H1 (cell line): Measurements from ENCODE around the gene CASKIN2. TPM values are rescaled to one million over a fixed set of nuclear protein-coding genes. Genes with fewer than 3 reads are reported as not detected.

ENCODE experiments used
- CTCF ChIA-PET: fragments of 300-600 bp; sonication (Branson Sonifier 250); formaldehyde crosslinking; loops from one replicate; lab custom pipeline; 2021; ENCODE audit not compliant: partially characterized antibody; lab: Charles Lee
- POLR2A ChIA-PET: fragments of 300-600 bp; sonication (Branson Sonifier 250); formaldehyde crosslinking; loops from one replicate; lab custom pipeline; 2021; ENCODE audit warnings: inconsistent platforms; ENCODE audit not compliant: partially characterized antibody; lab: Charles Lee
- DNase-seq, 2 experiments: peaks; one replicate each; pipeline versions ENCODE4 v3.0.0 to v3.0.0-alpha.2; 2010 to 2022; ENCODE audit warnings: low spot score in 2 of 2, low read depth in 1 of 2, mixed read lengths in 1 of 2
- FAIRE-seq: peaks from 2 replicates; lab custom pipeline; 2011; peaks lifted over from hg19 to GRCh38; lab: Jason Lieb, UNC
- H2AFZ ChIP-seq: 2 replicates; pipeline ENCODE4 v1.8.1; 2012; ENCODE audit warnings: low read length, inconsistent platforms
- H2AK5ac ChIP-seq: 2 replicates; pipeline ENCODE4 v1.6.1; 2013; ENCODE audit warnings: low read depth, low read length
- H2BK120ac ChIP-seq: replicated peaks from 2 replicates; pipeline ENCODE3; 2013; ENCODE audit warnings: low read depth, low read length, inconsistent platforms
- H2BK12ac ChIP-seq: 2 replicates; pipeline ENCODE4 v1.6.1; 2013; ENCODE audit warnings: low read depth, low read length
- H2BK15ac ChIP-seq: 2 replicates; pipeline ENCODE4 v1.6.1; 2013; ENCODE audit warnings: low read length
- H2BK20ac ChIP-seq: 2 replicates; pipeline ENCODE4 v1.6.1; 2013; ENCODE audit warnings: low read length
- H2BK5ac ChIP-seq: 2 replicates; pipeline ENCODE4 v1.6.1; 2013; ENCODE audit warnings: low read depth, low read length
- H3K14ac ChIP-seq: 2 replicates; pipeline ENCODE4 v1.6.1; 2013; ENCODE audit warnings: inconsistent platforms; ENCODE audit not compliant: insufficient read length
- H3K18ac ChIP-seq: 2 replicates; pipeline ENCODE4 v1.6.1; 2013; ENCODE audit warnings: low read length; ENCODE audit errors: extremely low read depth
- H3K23ac ChIP-seq: 2 replicates; pipeline ENCODE4 v1.6.1; 2013; ENCODE audit warnings: inconsistent platforms; ENCODE audit not compliant: insufficient read length
- H3K23me2 ChIP-seq: 2 replicates; pipeline ENCODE4 v1.6.1; 2013; ENCODE audit warnings: low read depth, low read length
- H3K27ac ChIP-seq: 2 replicates; pipeline ENCODE4 v1.6.1; 2011; ENCODE audit warnings: low read depth, low read length, inconsistent platforms
- H3K27me3 ChIP-seq, 4 experiments: replicated peaks in 1 of 4; 1 replicate in 1 of 4; 2 replicates in 3 of 4; pipeline versions ENCODE4 v1.6.1 to v1.8.1; 2011 to 2013; ENCODE audit warnings: low read length in 3 of 4, mild to moderate bottlenecking in 3 of 4, inconsistent platforms in 2 of 4, mixed read lengths in 2 of 4, moderate library complexity in 1 of 4; ENCODE audit not compliant: control insufficient read depth in 3 of 4, insufficient read depth in 3 of 4; ENCODE audit errors: extremely low read depth in 1 of 4
- H3K36me3 ChIP-seq, 4 experiments: 2 replicates each; pipeline versions ENCODE4 v1.6.1 to v1.8.1; 2011 to 2013; ENCODE audit warnings: mild to moderate bottlenecking in 4 of 4, low read length in 3 of 4, moderate library complexity in 2 of 4, control low read depth in 1 of 4, inconsistent platforms in 1 of 4; ENCODE audit not compliant: insufficient read depth in 4 of 4, control insufficient read depth in 2 of 4
- H3K4ac ChIP-seq: replicated peaks from 2 replicates; pipeline ENCODE3; 2013; ENCODE audit warnings: low read length, low read depth, mixed read lengths, inconsistent platforms; ENCODE audit not compliant: insufficient read length
- H3K4me1 ChIP-seq, 4 experiments: replicated peaks in 1 of 4; 1 replicate in 1 of 4; 2 replicates in 3 of 4; pipeline versions ENCODE4 v1.6.1 to v1.8.1; 2011 to 2013; ENCODE audit warnings: low read length in 3 of 4, inconsistent platforms in 2 of 4, mixed read lengths in 1 of 4; ENCODE audit not compliant: insufficient read depth in 4 of 4, control insufficient read depth in 3 of 4
- H3K4me2 ChIP-seq, 2 experiments: 2 replicates each; pipeline versions ENCODE4 v1.6.1 to v1.8.1; 2011 to 2013; ENCODE audit warnings: low read depth in 2 of 2, low read length in 2 of 2, control low read depth in 1 of 2, inconsistent platforms in 1 of 2, mild to moderate bottlenecking in 1 of 2; ENCODE audit not compliant: insufficient read depth in 1 of 2
- H3K4me3 ChIP-seq, 4 experiments: fragments of 200-600, 300-600 bp in 1 of 4; sonication (generic), shearing (Covaris generic), sonication (Bioruptor Twin) in 1 of 4; 2 replicates each; pipeline versions ENCODE4 v1.5.1 to v1.8.1; 2011 to 2016; ENCODE audit warnings: low read length in 4 of 4, low read depth in 3 of 4, control low read depth in 2 of 4, inconsistent platforms in 2 of 4, mild to moderate bottlenecking in 2 of 4, mixed read lengths in 1 of 4, moderate library complexity in 1 of 4; ENCODE audit not compliant: insufficient read depth in 2 of 4; ENCODE audit errors: extremely low read depth in 1 of 4
- H3K56ac ChIP-seq: replicated peaks from 2 replicates; pipeline ENCODE3; 2013; ENCODE audit warnings: low read depth, mild to moderate bottlenecking, mixed read lengths, low read length, inconsistent platforms; ENCODE audit not compliant: insufficient read length
- H3K79me1 ChIP-seq: 2 replicates; pipeline ENCODE4 v1.6.1; 2013; ENCODE audit warnings: low read depth, low read length, control low read depth
- H3K79me2 ChIP-seq, 2 experiments: 2 replicates each; pipeline versions ENCODE4 v1.6.1 to v1.8.1; 2012 to 2013; ENCODE audit warnings: low read length in 2 of 2, mild to moderate bottlenecking in 2 of 2, inconsistent platforms in 1 of 2; ENCODE audit not compliant: insufficient read depth in 2 of 2, control insufficient read depth in 1 of 2
- H3K9ac ChIP-seq, 4 experiments: replicated peaks in 1 of 4; 1 replicate in 1 of 4; 2 replicates in 3 of 4; pipeline versions ENCODE4 v1.6.1 to v1.8.1; 2011 to 2013; ENCODE audit warnings: low read depth in 3 of 4, low read length in 3 of 4, control low read depth in 2 of 4, mild to moderate bottlenecking in 2 of 4, moderate library complexity in 2 of 4, inconsistent platforms in 1 of 4; ENCODE audit errors: extremely low read depth in 1 of 4
- H3K9me3 ChIP-seq, 2 experiments: 2 replicates each; pipeline versions ENCODE4 v1.6.1 to v1.8.1; 2012 to 2013; ENCODE audit warnings: mild to moderate bottlenecking in 2 of 2, moderate library complexity in 2 of 2, control low read depth in 1 of 2, inconsistent platforms in 1 of 2, low read depth in 1 of 2, low read length in 1 of 2, mixed read lengths in 1 of 2; ENCODE audit not compliant: insufficient read depth in 2 of 2
- H4K20me1 ChIP-seq, 2 experiments: replicated peaks in 1 of 2; 2 replicates each; pipeline versions ENCODE3 to v1.8.1; 2011 to 2013; ENCODE audit warnings: inconsistent platforms in 2 of 2, low read length in 2 of 2, mild to moderate bottlenecking in 1 of 2; ENCODE audit not compliant: insufficient read depth in 2 of 2, control insufficient read depth in 1 of 2
- H4K5ac ChIP-seq: 2 replicates; pipeline ENCODE4 v1.6.1; 2013; ENCODE audit warnings: low read length, low read depth, mixed read lengths, inconsistent platforms; ENCODE audit not compliant: insufficient read length
- H4K8ac ChIP-seq: 2 replicates; pipeline ENCODE4 v1.8.0; 2013; ENCODE audit warnings: mild to moderate bottlenecking, moderate library complexity, low read length, inconsistent platforms; ENCODE audit not compliant: insufficient read depth; ENCODE audit errors: extremely low read depth
- H4K91ac ChIP-seq: replicated peaks from 2 replicates; pipeline ENCODE3; 2013; ENCODE audit warnings: low read length, mixed read lengths, inconsistent platforms; ENCODE audit not compliant: insufficient read length
- BCL11A ChIP-seq, 2 experiments: IDR thresholded peaks; one replicate each; pipeline ENCODE4 v1.6.1; 2011; ENCODE audit warnings: low read depth in 2 of 2, low read length in 2 of 2, mild to moderate bottlenecking in 2 of 2
- CTCF ChIP-seq, 3 experiments: IDR thresholded peaks; 1 replicate in 2 of 3; 2 replicates in 1 of 3; pipeline versions ENCODE4 v1.5.1 to v1.6.1; 2011; ENCODE audit warnings: low read length in 3 of 3, mild to moderate bottlenecking in 3 of 3, inconsistent platforms in 2 of 3, low read depth in 1 of 3, moderate library complexity in 1 of 3; ENCODE audit not compliant: insufficient read depth in 1 of 3; ENCODE audit errors: control extremely low read depth in 1 of 3
- GTF2F1 ChIP-seq: IDR thresholded peaks from 2 replicates; pipeline ENCODE4 v1.6.1; 2012; ENCODE audit warnings: low read depth, low read length, improper control_type of control experiment, borderline replicate concordance
- NANOG ChIP-seq: IDR thresholded peaks from 2 replicates; pipeline ENCODE4 v1.6.1; 2011; ENCODE audit warnings: low read length, low read depth, mild to moderate bottlenecking, inconsistent platforms; ENCODE audit not compliant: insufficient read depth, poor library complexity, severe bottlenecking
- SIRT6 ChIP-seq: IDR thresholded peaks from one replicate; pipeline ENCODE4 v1.7.1; 2012; ENCODE audit warnings: low read length, inconsistent platforms
- SP2 ChIP-seq: IDR thresholded peaks from 2 replicates; pipeline ENCODE4 v1.6.1; 2012; ENCODE audit warnings: mild to moderate bottlenecking, low read length, inconsistent platforms
- TAF7 ChIP-seq: optimal IDR thresholded peaks from 2 replicates; pipeline ENCODE3; 2011; ENCODE audit warnings: low read depth, mild to moderate bottlenecking, inconsistent platforms, low read length, moderate library complexity, borderline replicate concordance
- WGBS, 2 experiments: shearing (Covaris generic) in 1 of 2; methylation state at CpG; one replicate each; pipeline versions ENCODE4 v1.1.6 to v1.1.7; 2013 to 2015; ENCODE audit warnings: low lambda C conversion rate in 2 of 2, mixed read lengths in 2 of 2, inconsistent platforms in 1 of 2, low coverage in 1 of 2, missing lambda C conversion rate in 1 of 2; ENCODE audit not compliant: insufficient replicate concordance in 2 of 2, insufficient coverage in 1 of 2, insufficient read length in 1 of 2; ENCODE audit errors: extremely low coverage in 1 of 2, missing lambda C conversion rate in 1 of 2; 5-methylcytosine and 5-hydroxymethylcytosine counted together
- polyA plus RNA-seq, 7 experiments: library from polyadenylated mRNA; depleted of rRNA in 3 of 7; stranded (reverse) in 5 of 7; unstranded in 2 of 7; fragments of >200 nt in 5 of 7; fragments of 200-250 nt in 2 of 7; gene quantifications; 1 replicate in 5 of 7; 2 replicates in 1 of 7; 4 replicates in 1 of 7; pipeline versions ENCODE4 v1.2.1 to v1.2.3, GENCODE V29; 2011 to 2013; ENCODE audit warnings: missing spikeins in 2 of 7, mixed read lengths in 2 of 7
- total RNA-seq: library from RNA; stranded (reverse); fragmentation: NEBNext Ultra II Directional; extraction: Animal tissue kit (Norgen Biotek cat#: 25700); gene quantifications from 2 replicates; pipeline ENCODE4 v1.2.1, GENCODE V29; 2021
- TF ChIP-seq, protein P1 (sequence below): IDR thresholded peaks from 2 replicates; pipeline ENCODE4 v1.6.1; 2012; ENCODE audit warnings: low read length, inconsistent platforms

The CASKIN2 gene
- total and polyA plus RNA-seq, 2 of the 8 experiments (the other 6 are each of a cell fraction or from before 2014, with no cell fraction given), result 6.7 to 32.3 TPM

DNA sequence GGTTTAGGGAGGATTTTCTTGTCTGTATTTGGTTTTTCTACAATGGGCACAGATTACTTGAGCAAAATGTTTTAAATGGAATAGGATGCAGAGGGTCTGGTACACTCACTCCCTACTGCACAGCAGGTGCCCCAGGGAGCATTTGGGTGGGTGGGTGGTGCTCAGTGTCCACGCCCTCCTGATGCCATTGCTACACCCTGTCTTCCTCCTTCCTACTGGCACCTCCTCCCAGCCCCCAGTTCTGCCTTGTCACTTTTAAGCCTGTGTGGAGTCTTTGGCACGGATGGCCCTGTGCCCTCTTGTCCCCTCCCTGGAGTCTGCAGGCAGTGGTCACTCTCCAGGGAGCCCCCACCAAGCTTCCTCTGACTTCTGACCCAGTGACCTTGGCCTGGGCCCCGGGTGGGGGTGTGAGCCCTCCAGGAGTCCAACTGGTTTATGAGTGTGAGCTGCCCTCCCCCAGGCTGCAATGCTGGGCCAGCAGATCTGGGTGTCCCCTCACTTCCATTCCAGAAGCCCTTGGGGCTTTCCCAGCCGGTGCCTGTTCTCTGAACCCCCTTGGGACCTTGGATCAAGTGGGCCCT, 25.7 kb upstream of the CASKIN2 start:
- no peak overlapping the region for H3K4ac ChIP-seq
- no peak overlapping the region for H4K5ac ChIP-seq
- H3K56ac ChIP-seq, result no peak overlapping the region
- ChIA-PET CTCF (interaction anchor here (1.4 to 4.5 kb wide), 2 partner anchors 12 to 23 kb away, joined by 4 to 27 read pairs; no protein-coding TSS in a partner anchor), POLR2A (no interaction called here)
- no peaks in the 10 kb centered on the region; a peak in 1 of 4 replicates for H3K79me2 ChIP-seq
- FAIRE-seq (no peak), DNase-seq (no peak)
- H3K4me1 ChIP-seq, result peaks cover 0 to 12% (median 0%) of the 10 kb centered on the region in 4 experiments; a peak in 5 of 7 replicates
- H3K9ac ChIP-seq, result no peak overlapping the region
- H4K91ac ChIP-seq, result no peak overlapping the region
- no peaks in the 10 kb centered on the region for H3K9me3 ChIP-seq
- no peak overlapping the region for H3K14ac ChIP-seq
- no peak overlapping the region for H2BK12ac ChIP-seq
- H2AFZ ChIP-seq, result no peak overlapping the region
- H3K4me2 ChIP-seq, result no peak overlapping the region
- H4K20me1 ChIP-seq, result peaks cover 0 to 5% of the 10 kb centered on the region in 2 experiments
- no peak overlapping the region for H3K23ac ChIP-seq
- no peak overlapping the region for H2BK20ac ChIP-seq
- H3K4me3 ChIP-seq, result no peak overlapping the region
- no peak overlapping the region for H3K18ac ChIP-seq
- 0 out of 2 replicates have a peak overlapping the region, but pooled peaks have one; percentile 3 for H4K8ac ChIP-seq
- no peaks in the 10 kb centered on the region for H3K23me2 ChIP-seq
- no peaks in the 10 kb centered on the region for H3K27me3 ChIP-seq
- H2BK5ac ChIP-seq, result 0 out of 2 replicates have a peak overlapping the region, but pooled peaks have one; percentile 15
- H2BK15ac ChIP-seq, result no peak overlapping the region
- peaks cover 2% of the 10 kb centered on the region; the same call in 1 of the 2 replicates for H3K79me1 ChIP-seq
- no peak overlapping the region for H2AK5ac ChIP-seq
- WGBS, 2 experiments, result 75% methylated on average over 4 of the region's 4 CpGs; no CpG with 5 or more reads in 1 of the 2 experiments
- no peak overlapping the region for H3K27ac ChIP-seq
- H3K36me3 ChIP-seq, result no peaks in the 10 kb centered on the region
- H2BK120ac ChIP-seq, result no peak overlapping the region
- TF ChIP-seq, protein P1, sequence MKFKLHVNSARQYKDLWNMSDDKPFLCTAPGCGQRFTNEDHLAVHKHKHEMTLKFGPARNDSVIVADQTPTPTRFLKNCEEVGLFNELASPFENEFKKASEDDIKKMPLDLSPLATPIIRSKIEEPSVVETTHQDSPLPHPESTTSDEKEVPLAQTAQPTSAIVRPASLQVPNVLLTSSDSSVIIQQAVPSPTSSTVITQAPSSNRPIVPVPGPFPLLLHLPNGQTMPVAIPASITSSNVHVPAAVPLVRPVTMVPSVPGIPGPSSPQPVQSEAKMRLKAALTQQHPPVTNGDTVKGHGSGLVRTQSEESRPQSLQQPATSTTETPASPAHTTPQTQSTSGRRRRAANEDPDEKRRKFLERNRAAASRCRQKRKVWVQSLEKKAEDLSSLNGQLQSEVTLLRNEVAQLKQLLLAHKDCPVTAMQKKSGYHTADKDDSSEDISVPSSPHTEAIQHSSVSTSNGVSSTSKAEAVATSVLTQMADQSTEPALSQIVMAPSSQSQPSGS, result no peak
- no peak for TF ChIP-seq BCL11A (IDR thresholded peaks at IDR 0.05; ENCODE audit: low read depth in 2 of 2, low read length in 2 of 2)
- TF ChIP-seq NANOG, result no peak
- no peak for TF ChIP-seq SIRT6
- TF ChIP-seq TAF7, result no peak
- no peak for TF ChIP-seq GTF2F1
- TF ChIP-seq SP2, result no peak
- no peak for TF ChIP-seq CTCF (IDR thresholded peaks at IDR 0.05; ENCODE audit: control extremely low read depth in 1 of 3, insufficient read depth in 1 of 3, low read depth in 1 of 3, low read length in 3 of 3)
